Measurements from ENCODE around the gene ELAVL1.
"Not testable (repeated sequence)": the region's sequence is repeated elsewhere in the genome, so short reads cannot be mapped to it uniquely, and the experiment has no call there.

ELAVL1 gene

GRCh38 chr19:7921967-7922835 lies 83.2 kb downstream of the ELAVL1 start:
- no peak for DNase-seq (ENCODE audit: low spot score)

- DNase-seq (ENCODE audit: low spot score), result no peak
These were observed 84.0 kb downstream of the ELAVL1 start for GRCh38 chr19:7921302-7921966.

GRCh38 chr19:7920519-7921301 lies 84.7 kb downstream of the ELAVL1 start:
- peak; percentile 96 for DNase-seq (ENCODE audit: low spot score)

GRCh38 chr19:7919610-7920518 lies 85.6 kb downstream of the ELAVL1 start, which contains the start of gene SNAPC2:
Gene SNAPC2, plus strand, starts transcription at chr19:7920338. Its CDS starts 29 bp downstream, at chr19:7920367.
- DNase-seq (ENCODE audit: low spot score), result peak; percentile 94

DNA sequence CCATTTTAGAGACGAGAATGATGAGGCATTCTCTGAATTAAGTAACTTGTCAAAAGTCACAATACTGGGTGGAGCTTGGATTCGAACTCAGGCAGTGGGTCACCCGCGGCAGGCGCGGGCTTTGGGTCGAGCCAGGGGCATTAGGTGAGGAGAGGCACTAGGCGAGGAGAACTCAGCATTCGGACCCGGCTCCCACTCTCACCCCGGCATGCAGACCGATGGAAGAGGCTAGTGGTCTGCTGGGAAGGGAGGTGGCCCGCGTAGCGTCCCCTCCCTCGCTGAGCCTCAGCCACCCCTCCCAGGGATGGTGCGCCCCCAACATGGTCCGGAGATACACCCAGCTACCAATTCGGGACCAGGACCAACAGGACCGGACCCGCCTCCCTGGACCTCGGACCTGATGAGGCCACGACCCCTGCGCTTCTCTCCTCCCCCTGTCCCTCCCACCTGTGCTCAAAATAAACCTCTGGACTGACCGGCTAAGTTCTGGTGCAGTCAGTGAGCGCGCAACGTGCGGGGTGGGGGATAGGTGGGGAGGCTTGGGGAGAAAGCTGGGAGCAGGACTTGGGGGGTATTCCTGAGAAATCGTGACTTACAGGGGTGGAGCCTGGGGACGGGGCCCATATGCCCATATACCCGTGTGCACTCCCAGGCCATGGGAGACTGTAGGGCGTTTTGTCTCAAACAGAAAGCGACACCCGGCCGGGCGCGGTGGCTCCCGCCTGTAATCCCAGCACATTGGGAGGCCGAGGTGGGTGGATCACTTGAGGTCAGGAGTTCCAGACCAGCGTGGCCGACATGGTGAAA lies 86.6 kb downstream of the ELAVL1 start:
- no peak for DNase-seq (ENCODE audit: low spot score)

DNA sequence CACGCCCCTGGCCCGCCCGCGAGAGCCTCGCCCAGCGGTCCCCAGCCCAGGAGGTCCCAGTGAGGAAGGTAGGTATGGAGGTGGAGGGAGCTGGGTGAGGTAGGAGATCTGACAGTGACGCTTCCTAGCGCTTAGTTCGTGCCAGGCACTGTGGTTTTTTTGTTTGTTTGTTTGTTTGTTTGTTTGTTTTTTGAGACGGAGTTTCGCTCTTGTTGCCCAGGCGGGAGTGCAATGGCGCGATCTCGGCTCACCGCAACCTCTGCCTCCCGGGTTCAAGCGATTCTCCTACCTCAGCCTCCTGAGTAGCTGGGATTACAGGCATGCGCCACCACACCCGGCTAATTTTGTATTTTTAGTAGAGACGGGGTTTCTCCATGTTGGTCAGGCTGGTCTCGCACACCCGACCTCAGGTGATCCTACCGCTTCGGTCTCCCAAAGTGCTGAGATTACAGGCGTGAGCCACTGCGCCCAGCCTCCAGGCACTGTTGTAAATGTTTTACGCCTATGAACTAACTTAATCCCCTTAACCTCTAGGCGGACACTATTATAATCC lies 87.3 kb downstream of the ELAVL1 start:
- not testable (repeated sequence) for DNase-seq (ENCODE audit: low spot score)

GRCh38 chr19:7917267-7918061 lies 88.0 kb downstream of the ELAVL1 start:
- DNase-seq (ENCODE audit: low spot score), result peak; percentile 44

GRCh38 chr19:7916955-7917266 lies 88.5 kb downstream of the ELAVL1 start:
- no peak for DNase-seq (ENCODE audit: low spot score)

- no peak for DNase-seq (ENCODE audit: low spot score)
These were observed 89.1 kb downstream of the ELAVL1 start for GRCh38 chr19:7916103-7916954.

- DNase-seq (ENCODE audit: low spot score), result no peak
These were observed 90.0 kb downstream of the ELAVL1 start for GRCh38 chr19:7915250-7916102.

DNA sequence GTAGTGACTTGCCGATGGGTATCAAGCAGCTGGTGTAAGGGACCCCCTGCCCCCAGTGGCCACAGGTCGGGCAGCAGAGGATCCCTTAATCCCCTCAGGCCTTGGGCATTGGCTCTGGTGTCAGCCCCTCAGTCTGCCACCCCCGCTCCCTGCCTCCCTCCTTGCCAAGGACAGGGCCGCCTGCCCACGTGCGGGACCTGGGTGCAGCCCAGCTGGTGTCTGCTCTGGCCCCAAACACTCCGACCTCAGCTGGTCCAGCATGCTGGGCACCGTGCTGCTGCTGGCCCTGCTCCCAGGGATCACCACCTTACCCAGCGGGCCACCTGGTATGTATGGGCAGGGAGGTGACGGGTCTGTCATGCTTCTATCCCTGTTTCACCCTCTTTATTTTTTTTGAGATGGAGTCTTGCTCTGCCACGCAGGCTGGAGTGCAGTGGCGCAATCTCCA lies 90.8 kb downstream of the ELAVL1 start, which contains the start of gene TGFBR3L:
TSS of gene TGFBR3L (plus strand) at position 233 of the 448 bp plus-strand sequence.
- DNase-seq (ENCODE audit: low spot score), result no peak

GRCh38 chr19:7914099-7914498 lies 91.3 kb downstream of the ELAVL1 start:
- DNase-seq (ENCODE audit: low spot score), result no peak

GRCh38 chr19:7913652-7914051 lies 91.8 kb downstream of the ELAVL1 start:
- no peak for DNase-seq (ENCODE audit: low spot score)

GRCh38 chr19:7912697-7913564 lies 92.5 kb downstream of the ELAVL1 start:
- DNase-seq (ENCODE audit: low spot score), result no peak

DNA sequence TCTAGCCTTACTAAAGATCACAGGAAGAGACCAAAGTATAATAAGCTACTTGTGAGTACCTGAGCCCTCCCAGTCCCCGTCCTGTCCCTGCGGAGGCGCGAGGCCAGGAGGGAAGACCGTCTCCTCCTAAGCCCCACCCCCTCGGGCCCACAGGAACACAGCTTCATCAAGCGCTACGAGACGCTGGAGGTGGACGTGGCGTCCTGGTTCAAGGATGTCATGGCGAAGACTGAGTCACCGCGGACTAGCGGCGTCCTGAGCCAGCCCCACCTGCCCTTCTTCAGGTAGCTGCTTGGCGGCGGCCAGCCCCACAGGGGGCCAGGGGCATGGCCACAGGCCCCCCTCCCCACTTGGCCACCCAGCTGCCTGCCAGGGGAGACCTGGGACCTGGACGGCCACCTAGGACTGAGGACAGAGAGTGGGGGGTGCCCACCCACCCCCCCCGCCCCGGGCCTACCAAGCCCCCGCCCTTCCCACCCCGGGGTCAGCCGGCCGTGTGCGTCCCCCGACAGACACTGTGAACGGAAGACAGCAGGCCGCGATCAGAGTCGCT lies 93.2 kb downstream of the ELAVL1 start:
- DNase-seq (ENCODE audit: low spot score), result no peak

DNA sequence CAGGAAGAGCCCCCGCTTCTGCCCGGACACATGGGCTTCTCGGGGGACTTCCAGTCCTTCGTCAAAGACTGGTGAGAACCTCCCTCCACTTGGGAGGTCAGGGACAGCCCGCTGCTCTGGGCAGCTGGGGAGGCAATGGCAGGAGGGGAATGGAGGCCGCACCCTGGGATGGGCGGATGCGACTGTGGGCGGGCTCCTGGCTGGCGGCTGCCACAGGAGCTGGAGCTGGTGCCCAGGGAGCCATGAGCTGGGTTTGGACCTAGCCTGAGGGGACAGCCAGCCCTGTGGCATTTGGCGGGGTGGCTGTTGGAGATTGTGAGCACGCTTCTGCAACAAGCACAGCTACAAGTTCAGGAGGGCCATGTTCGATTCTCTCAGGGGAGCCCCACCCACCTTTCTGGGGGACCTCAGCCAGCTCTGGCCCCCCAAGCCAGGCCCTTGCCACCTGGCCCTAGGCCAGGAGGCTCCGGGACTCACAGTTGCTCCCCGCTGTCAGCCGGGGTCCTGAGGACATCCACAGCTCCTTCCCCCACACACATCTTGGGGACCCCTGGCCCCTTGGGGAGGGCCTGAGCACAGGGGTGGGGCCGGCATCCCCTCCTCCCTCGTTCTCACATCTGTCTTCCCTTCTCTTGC lies 93.8 kb downstream of the ELAVL1 start:
- DNase-seq (ENCODE audit: low spot score), result no peak

Measured in kidney capillary endothelial cell (primary cell).